ENCODE measurements around the gene ANKRD6.

- no peak for TF ChIP-seq FOXP2 (optimal IDR thresholded peaks at IDR 0.05; ENCODE audit: control extremely low read depth, extremely low read length, insufficient read depth)
- TF ChIP-seq POLR2AphosphoS5 (IDR thresholded peaks at IDR 0.05; ENCODE audit: borderline replicate concordance, low read depth, low read length): no peak
- no peak for TF ChIP-seq EZH2 (IDR thresholded peaks at IDR 0.05)
These were observed 109.9 kb downstream of the ANKRD6 start for GRCh38 chr6:89542866-89543265.
